Measurements from ENCODE around the gene HSD17B1.
A peak's percentile ranks its signal among the peaks of the same experiment; 100 is the strongest.
"Not testable (repeated sequence)": the region's sequence is repeated elsewhere in the genome, so short reads cannot be mapped to it uniquely, and the experiment has no call there.

The HSD17B1 gene

DNA sequence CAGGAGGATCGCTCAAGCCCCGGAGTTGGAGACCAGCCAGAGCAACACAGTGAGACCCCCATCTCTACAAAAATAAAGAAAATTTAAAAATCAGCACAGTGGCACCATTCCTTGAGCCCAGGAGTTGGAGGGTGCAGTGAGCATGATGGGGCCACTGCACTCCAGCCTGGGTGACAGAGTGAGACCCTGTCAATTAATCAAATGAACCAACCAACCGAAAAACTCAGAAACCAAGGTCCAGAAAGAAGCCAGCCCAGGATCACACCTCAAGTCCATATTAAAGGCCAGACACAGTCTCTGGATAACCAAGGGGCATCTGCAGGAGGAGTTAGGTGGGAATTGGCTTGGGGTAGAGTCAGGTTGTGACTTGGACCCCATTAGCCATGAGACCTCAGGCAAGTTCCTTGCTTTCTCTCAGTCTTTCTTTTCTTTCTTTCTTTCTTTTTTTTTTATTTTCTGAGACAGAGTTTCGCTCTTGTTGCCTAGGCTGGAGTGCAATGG lies 2.4 kb downstream of the HSD17B1 start:
- Histone ChIP-seq H3K4me1 (ENCODE audit: control insufficient read depth in 1 of 2, insufficient read depth in 1 of 2, low read depth in 1 of 2, low read length in 1 of 2) (peaks cover 14 to 15% of the 10 kb centered on the region in 2 experiments), H3K27me3 (no peaks in the 10 kb centered on the region), H3K27ac (peak overlapping the region; percentile 84), H3K9me3 (no peaks in the 10 kb centered on the region), H3K4me3 (ENCODE audit: low read depth in 1 of 2, low read length in 1 of 2) (peak overlapping the region; percentile 77 to 83), H3K36me3 (no peaks in the 10 kb centered on the region)
- TF ChIP-seq, protein P1, sequence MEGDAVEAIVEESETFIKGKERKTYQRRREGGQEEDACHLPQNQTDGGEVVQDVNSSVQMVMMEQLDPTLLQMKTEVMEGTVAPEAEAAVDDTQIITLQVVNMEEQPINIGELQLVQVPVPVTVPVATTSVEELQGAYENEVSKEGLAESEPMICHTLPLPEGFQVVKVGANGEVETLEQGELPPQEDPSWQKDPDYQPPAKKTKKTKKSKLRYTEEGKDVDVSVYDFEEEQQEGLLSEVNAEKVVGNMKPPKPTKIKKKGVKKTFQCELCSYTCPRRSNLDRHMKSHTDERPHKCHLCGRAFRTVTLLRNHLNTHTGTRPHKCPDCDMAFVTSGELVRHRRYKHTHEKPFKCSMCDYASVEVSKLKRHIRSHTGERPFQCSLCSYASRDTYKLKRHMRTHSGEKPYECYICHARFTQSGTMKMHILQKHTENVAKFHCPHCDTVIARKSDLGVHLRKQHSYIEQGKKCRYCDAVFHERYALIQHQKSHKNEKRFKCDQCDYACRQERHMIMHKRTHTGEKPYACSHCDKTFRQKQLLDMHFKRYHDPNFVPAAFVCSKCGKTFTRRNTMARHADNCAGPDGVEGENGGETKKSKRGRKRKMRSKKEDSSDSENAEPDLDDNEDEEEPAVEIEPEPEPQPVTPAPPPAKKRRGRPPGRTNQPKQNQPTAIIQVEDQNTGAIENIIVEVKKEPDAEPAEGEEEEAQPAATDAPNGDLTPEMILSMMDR (IDR thresholded peaks at IDR 0.05): no peak

- H3K27me3 ChIP-seq; H3K27ac ChIP-seq; H3K9me3 ChIP-seq; H3K36me3 ChIP-seq; H3K4me3 ChIP-seq (ENCODE audit: low read depth in 1 of 2, low read length in 1 of 2): not testable (repeated sequence)
- peaks cover 14 to 15% of the 10 kb centered on the region in 2 experiments for H3K4me1 ChIP-seq (ENCODE audit: control insufficient read depth in 1 of 2, insufficient read depth in 1 of 2, low read depth in 1 of 2, low read length in 1 of 2)
Observed at GRCh38 chr17:42555961-42556617, 3.4 kb downstream of the HSD17B1 start.

DNA sequence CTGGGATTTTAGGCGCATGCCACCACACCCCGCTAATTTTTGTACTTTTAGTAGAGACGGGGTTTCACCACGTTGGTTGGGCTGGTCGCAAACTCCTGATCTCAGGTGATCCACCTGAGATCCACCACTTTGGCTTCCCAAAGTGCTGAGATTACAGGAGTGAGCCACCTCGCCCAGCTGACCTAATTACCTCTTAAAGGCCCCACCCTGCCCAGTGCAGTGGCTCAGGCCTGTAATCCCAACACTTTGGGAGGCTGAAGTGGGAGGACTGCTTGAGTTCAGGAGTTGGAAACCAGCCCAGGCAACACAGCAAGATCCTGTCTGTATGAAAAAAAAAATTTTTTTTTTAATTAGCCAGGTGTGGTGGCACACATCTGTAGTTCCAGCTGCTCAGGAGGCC lies 6.4 kb downstream of the HSD17B1 start:
- H3K4me1 ChIP-seq (ENCODE audit: control insufficient read depth in 1 of 2, insufficient read depth in 1 of 2, low read depth in 1 of 2, low read length in 1 of 2): peaks cover 34 to 35% of the 10 kb centered on the region in 2 experiments

DNA sequence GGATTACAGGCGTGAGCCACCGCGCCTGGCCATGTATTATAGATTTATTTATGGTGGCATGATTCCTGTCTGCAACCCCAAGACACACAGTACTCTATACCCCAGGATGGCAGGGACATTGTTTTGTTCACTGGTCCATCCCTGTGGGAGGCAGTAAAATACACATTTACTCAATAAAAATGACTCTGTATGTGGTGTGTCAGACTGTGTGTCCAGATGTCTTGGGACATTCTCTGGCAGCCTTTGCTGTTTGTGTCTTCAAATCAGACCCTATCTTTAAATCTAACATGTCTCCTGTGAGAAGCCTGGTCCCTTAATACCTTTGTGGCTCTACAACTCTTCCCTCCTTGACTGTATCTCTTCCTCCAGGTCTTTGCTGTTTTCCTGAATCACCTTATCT lies 7.5 kb downstream of the HSD17B1 start:
- Histone ChIP-seq H3K9me3 (no peaks in the 10 kb centered on the region), H3K27me3 (no peaks in the 10 kb centered on the region), H3K4me3 (ENCODE audit: low read depth in 1 of 2, low read length in 1 of 2) (no peak overlapping the region), H3K36me3 (peaks cover 14% of the 10 kb centered on the region), H3K4me1 (ENCODE audit: control insufficient read depth in 1 of 2, insufficient read depth in 1 of 2, low read depth in 1 of 2, low read length in 1 of 2) (peaks cover 28 to 31% of the 10 kb centered on the region in 2 experiments), H3K27ac (no peak overlapping the region)
- TF ChIP-seq, protein P1 (IDR thresholded peaks at IDR 0.05): no peak

More for the DNA sequence above, 6.4 kb downstream of the HSD17B1 start:
- no peak overlapping the region for H3K27ac ChIP-seq
- no peak overlapping the region for H3K4me3 ChIP-seq (ENCODE audit: low read depth in 1 of 2, low read length in 1 of 2)
- TF ChIP-seq, protein P1 (IDR thresholded peaks at IDR 0.05): no peak
- H3K36me3 ChIP-seq: peaks cover 2% of the 10 kb centered on the region
- H3K27me3 ChIP-seq: no peaks in the 10 kb centered on the region
- H3K9me3 ChIP-seq: no peaks in the 10 kb centered on the region

DNA sequence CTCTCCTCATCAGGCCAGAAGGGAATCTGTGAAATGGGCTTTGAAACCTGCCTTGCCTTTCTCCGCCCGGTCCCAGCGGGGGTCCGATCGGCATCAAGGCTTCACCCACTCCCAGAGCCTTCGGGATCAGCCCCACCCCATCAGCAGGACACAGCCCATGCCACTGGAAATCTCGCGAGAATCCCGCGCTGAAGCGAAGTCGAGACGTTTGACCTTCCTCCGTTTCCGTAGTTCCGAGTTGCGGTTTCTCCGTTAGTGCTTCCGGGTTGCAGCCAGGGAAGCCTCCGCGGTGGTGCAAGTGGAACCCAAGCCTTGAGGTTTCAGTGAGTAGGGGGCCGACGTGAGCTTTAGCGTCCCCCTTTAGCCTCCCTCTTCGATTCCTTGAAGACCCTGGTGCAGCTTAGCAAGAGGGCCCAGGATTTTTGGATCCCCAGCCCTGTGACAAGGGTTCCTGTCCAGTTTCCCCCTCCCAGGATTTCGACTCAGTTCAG lies 9.2 kb downstream of the HSD17B1 start, which contains the start of gene COASY:
Gene COASY (plus strand): TSS at position 252 of the 491 bp plus-strand sequence. CDS start 475 bp downstream, outside the sequence.
- H3K4me3 ChIP-seq (ENCODE audit: low read depth in 1 of 2, low read length in 1 of 2): peak within 1 kb of the TSS; percentile 84 to 85
- TF ChIP-seq, protein P1 (IDR thresholded peaks at IDR 0.05): no peak
- no peaks in the 10 kb centered on the region for H3K9me3 ChIP-seq
- H3K36me3 ChIP-seq: peaks cover 28% of the 10 kb centered on the region
- H3K27ac ChIP-seq: peak within 1 kb of the TSS; percentile 87
- no peaks in the 10 kb centered on the region for H3K27me3 ChIP-seq
- peaks cover 33 to 35% of the 10 kb centered on the region in 2 experiments for H3K4me1 ChIP-seq (ENCODE audit: control insufficient read depth in 1 of 2, insufficient read depth in 1 of 2, low read depth in 1 of 2, low read length in 1 of 2)

Measured in neutrophil (primary cell).